HEK293 (cell line): ENCODE data around the gene BACH2.

ENCODE experiments used
- TRIM28 ChIP-seq: IDR thresholded peaks from 2 replicates; pipeline ENCODE4 v1.6.1; 2011; ENCODE audit warnings: low read length, control low read depth, borderline replicate concordance
- ZNF433 ChIP-seq: fragments of 450-650 bp; formaldehyde crosslinking; IDR thresholded peaks from 2 replicates; pipeline ENCODE4 v1.5.1; 2016; ENCODE audit warnings: missing biosample characterization, missing genetic modification characterization, low read depth
- TF ChIP-seq, protein P1 (sequence below): fragments of 450-650 bp; formaldehyde crosslinking; IDR thresholded peaks from 2 replicates; pipeline ENCODE4 v1.5.1; 2016; ENCODE audit warnings: missing biosample characterization, missing genetic modification characterization

DNA sequence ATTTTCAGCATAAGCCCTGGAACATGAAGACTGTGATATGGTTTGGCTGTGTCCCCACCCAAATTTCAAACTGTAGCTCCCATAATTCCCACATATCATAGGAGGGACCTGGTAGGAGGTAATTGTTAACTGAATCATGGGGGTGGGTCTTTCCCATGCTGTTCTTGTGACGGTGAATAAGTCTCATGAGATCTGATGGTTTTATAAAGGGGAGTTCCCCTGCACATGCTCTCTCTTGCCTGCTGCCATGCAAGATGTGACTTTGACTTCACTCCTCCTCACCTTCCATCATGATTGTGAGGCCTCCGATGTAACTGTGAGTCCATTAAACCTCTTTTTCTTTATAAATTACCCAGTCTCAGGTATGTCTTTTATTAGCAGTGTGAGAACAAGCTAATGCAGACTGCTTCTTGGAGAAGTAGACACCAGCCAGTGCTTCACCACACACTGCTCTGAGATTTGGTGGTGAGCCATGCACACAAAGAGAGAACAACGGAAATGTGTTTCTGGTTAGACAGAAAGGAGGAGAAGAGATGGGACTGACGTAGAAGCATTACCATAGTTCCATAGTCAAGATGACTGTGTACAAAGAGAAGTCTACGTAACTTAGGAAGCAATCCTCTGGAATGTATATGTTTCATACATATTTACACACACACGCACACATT is 97.8 kb downstream of the BACH2 start:
- TF ChIP-seq, protein P1, sequence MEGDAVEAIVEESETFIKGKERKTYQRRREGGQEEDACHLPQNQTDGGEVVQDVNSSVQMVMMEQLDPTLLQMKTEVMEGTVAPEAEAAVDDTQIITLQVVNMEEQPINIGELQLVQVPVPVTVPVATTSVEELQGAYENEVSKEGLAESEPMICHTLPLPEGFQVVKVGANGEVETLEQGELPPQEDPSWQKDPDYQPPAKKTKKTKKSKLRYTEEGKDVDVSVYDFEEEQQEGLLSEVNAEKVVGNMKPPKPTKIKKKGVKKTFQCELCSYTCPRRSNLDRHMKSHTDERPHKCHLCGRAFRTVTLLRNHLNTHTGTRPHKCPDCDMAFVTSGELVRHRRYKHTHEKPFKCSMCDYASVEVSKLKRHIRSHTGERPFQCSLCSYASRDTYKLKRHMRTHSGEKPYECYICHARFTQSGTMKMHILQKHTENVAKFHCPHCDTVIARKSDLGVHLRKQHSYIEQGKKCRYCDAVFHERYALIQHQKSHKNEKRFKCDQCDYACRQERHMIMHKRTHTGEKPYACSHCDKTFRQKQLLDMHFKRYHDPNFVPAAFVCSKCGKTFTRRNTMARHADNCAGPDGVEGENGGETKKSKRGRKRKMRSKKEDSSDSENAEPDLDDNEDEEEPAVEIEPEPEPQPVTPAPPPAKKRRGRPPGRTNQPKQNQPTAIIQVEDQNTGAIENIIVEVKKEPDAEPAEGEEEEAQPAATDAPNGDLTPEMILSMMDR (tag by site-specific recombination): no peak
- TF ChIP-seq ZNF433 (tag by site-specific recombination): no peak
- no peak for TF ChIP-seq TRIM28
